ENCODE measurements around the gene FUT2.
"Not testable (repeated sequence)": the region's sequence is repeated elsewhere in the genome, so short reads cannot be mapped to it uniquely, and the experiment has no call there.

FUT2 gene

GRCh38 chr19:48708471-48708870 is 12.7 kb downstream of the FUT2 start:
- DNase-seq: no peak

GRCh38 chr19:48711106-48711662 is 15.4 kb downstream of the FUT2 start:
- no peak for DNase-seq

- peak in 2 of 3 experiments; percentile 32 to 38 for DNase-seq
These were observed 17.5 kb downstream of the FUT2 start for GRCh38 chr19:48713041-48713863.

GRCh38 chr19:48713864-48714755 is 18.3 kb downstream of the FUT2 start:
- peak; percentile 99 to 100 (median 100) for DNase-seq

GRCh38 chr19:48714759-48715675 is 19.2 kb downstream of the FUT2 start:
- no peak for DNase-seq

GRCh38 chr19:48715681-48716171 is 20.0 kb downstream of the FUT2 start:
- DNase-seq: no peak

- peak in 2 of 3 experiments; percentile 35 to 65 for DNase-seq
These were observed 21.0 kb downstream of the FUT2 start for GRCh38 chr19:48716562-48717291.

GRCh38 chr19:48718106-48718505 is 22.3 kb downstream of the FUT2 start:
- not testable (repeated sequence) for DNase-seq

GRCh38 chr19:48718711-48719231 is 23.0 kb downstream of the FUT2 start:
- no peak for DNase-seq

GRCh38 chr19:48719263-48720171 is 23.7 kb downstream of the FUT2 start, which contains the start of gene MAMSTR:
Gene MAMSTR, minus strand, starts transcription at chr19:48719725. Its CDS starts 694 bp downstream, at chr19:48719031.
- no peak for DNase-seq

GRCh38 chr19:48720251-48720612 is 24.5 kb downstream of the FUT2 start:
- DNase-seq: no peak

GRCh38 chr19:48720613-48721296 is 25.0 kb downstream of the FUT2 start:
- DNase-seq: peak; percentile 97 to 100 (median 99)

- DNase-seq: no peak
These were observed 26.5 kb downstream of the FUT2 start for GRCh38 chr19:48722196-48722708.

GRCh38 chr19:48724796-48725753 is 29.3 kb downstream of the FUT2 start:
- DNase-seq: peak in 2 of 3 experiments; percentile 36 to 46

- no peak for DNase-seq
These were observed 30.8 kb downstream of the FUT2 start for GRCh38 chr19:48726556-48726955.

- DNase-seq: no peak
These were observed 33.3 kb downstream of the FUT2 start for GRCh38 chr19:48728911-48729664.

GRCh38 chr19:48731452-48731851 is 35.7 kb downstream of the FUT2 start:
- DNase-seq: no peak
